GM18499 (cell line): ENCODE data around the gene CCDC174.
A peak's percentile ranks its signal among the peaks of the same experiment; 100 is the strongest.
"Not testable (repeated sequence)": the region's sequence is repeated elsewhere in the genome, so short reads cannot be mapped to it uniquely, and the experiment has no call there.

ENCODE experiments used
- ATAC-seq: cut with Tn5 transposase; IDR thresholded peaks from one replicate; pipeline ENCODE4 v1.9.1; 2021; ENCODE audit warnings: moderate number of reproducible peaks; ENCODE audit not compliant: insufficient read depth, unreplicated experiment

Gene CCDC174

DNA sequence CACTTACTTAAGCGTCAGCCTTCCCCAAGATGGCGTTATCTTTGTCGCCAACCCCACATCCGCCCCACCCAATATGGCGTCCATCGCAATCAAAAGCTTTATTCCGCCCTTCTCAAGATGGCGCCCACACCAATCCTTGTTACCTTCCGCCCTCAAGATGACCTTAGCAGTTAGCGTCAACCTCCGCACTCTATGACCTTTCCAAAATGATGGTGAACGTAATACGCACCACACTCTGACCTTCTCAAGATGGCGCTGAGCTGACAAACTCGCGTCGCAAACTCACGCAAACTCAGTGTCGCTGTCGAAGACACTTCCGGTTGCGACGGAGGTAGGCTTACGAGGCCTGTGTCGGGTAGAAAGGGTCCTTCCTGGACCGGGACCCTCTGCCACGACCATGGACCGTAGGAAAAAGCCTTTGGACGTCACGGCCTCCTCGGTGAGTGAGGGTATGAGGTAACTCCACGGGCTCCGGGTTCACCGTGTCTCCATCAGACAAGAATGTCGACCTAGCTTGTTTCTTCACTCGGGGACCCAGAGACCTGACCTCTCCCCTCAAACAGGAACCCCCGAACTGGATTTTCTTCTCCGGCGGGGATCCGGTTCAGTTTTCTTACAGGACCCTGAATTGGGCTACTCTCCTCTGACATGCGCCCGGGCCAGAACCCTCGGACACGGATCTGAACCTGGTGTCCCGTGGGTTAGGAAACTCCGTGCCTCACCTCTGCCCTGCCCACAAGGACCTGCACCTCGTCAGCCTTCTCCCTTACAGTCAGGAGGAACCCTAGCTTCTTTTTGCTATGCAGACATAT lies at the start of gene CCDC174:
CCDC174 (plus strand) TSS at position 323 of the 812 bp plus-strand sequence; CDS start at position 398, 75 bp downstream.
- ATAC-seq, result peak; percentile 98

DNA sequence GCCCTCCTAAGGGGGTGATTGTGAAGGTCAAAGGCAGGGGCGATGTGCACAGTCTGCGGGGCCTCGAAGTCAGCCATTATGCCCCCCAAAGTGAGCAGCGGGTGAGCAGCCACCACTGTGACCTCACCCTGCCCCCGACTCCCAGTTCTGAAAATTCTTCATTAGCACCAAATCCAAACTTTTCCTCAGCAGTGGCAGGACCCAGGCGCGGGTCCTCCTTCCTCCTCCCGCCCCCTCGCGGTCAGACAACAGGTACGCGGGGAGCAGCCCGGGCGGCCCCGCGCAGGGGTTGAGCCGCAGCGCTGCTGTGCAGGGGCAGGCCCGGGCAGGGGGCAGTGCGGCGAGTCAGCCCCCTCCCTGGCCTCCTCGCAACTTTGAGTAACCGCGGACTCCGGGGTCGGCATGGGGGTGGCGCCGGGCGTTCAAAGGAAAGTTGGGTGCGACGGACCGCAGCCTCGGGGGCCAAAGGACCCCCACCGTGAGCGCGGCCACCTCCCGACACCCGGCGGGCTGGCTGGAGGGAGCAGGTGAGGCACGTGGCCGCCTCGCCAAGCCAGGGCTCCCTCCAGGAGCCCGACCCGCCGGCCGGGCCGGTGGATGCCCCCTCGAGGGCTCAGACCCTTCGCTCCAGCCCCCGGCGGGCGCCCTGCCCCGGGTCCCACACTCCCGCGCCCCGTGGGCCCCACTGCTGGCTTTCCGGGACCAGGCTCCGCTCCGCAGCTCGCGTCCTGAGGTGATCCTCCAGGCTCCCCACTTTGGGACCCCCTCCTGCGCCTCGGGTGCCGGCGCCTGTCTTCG lies 49.4 kb upstream of the CCDC174 start:
- no peak for ATAC-seq

DNA sequence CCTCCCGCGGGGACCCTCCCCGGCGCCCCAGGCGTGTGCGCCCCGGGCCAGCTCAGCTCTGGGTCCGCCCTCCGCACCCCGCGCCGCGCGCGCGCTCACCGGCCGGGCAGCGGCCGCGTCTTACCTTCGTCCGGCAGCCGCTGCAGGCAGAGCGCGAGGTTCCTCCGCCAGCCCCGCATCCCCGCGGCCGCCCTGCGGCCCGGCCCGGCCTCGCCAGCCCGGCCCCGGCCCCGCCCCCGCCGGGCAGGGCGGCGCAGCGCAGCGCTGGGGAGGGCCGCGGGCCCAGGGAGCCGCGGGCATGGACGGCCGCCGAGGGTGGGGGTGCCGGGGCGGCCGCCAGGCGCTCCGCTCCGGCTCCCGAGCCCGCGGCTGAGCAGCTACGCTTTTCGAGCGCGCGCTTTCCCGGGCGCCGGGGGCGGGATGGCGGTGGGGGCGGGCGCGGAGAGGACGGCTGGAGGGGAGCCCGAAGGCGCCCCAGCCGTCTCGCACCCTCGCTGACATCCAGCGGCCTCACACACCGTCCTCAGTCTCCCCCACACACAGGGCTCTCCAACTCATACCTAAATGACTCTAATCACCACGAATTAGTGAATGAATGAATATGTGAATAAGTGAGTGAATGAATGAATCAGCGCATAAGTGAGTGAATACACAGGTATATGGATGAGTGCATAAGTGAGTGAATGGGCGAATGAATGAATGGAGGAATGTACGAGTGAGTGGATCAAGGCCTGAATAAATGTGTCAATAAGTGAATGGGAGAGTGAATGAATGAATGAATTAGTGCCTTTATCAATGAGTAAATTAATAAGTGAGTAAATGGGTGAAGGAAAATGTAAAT lies 48.5 kb upstream of the CCDC174 start:
- ATAC-seq, result no peak

DNA sequence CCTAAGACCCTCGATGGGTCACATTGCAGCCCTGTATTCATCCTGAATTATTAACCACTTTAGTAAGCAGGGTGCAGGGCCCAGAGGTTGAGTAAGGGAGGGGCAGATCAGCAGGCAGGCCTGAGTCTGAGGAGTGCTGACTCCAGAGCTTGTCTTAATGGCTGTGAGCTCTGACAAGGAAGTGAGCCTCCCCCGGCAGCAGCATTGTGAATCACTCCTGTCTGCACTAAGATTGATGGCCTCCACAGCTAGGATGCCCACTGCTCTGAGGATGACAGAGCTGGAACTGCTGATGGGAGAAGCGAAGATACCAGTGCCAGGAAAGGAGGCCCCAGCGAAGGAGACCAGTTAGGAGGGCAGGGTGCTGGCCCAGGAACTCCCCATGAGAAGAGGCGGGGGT lies 46.5 kb upstream of the CCDC174 start:
- ATAC-seq, result no peak

DNA sequence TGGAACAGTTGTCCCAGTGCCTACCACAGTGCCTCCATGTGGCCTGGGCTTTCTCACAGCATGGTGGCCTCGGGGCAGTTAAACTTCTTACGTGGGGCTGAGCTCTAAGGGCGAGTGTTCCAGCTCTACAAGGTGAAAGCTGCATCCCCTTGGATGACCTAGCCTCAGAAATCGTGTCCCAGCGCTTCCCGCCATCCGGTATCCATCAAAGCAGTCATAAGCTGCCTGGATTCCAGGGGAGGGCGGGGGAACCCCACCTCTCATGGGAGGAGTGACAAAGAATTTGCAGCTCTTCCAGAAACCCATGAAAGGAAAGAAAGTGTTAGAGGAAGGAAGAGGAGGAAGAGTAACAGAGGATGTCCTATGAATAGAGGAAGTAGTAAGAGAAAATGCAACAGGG lies 45.8 kb upstream of the CCDC174 start:
- ATAC-seq, result no peak

DNA sequence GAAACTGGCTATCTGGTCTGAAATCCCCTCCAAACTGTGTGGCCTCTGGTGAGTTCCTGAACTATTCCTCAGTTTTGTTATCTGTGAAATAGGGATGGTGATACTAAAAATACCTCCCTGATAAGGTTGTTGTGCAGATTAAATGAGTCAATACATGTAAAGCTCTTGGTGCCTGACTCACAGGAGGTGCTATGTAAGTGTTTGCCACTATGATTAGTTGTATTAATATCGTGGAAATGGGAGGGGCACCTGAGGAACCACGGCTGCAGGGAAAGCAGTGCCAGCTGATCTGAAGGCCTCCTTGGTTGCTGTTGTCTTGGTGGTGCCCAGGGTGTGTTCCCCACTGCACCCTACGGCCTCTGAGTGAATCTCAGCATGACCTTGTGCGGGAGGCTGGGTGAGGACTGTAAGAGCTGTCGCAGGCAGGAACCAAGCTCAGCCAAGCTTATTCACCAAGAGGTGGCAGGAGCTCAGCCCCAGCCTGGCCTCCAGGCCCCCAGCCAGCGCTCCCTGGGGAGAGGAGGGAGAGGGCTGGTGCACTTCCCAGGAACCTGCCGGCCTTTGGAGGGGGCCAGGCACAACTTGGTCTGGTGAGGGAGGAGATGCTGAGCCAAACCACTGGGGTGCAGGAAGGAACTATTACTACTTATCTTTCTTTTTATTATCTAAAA lies 44.8 kb upstream of the CCDC174 start:
- no peak for ATAC-seq

DNA sequence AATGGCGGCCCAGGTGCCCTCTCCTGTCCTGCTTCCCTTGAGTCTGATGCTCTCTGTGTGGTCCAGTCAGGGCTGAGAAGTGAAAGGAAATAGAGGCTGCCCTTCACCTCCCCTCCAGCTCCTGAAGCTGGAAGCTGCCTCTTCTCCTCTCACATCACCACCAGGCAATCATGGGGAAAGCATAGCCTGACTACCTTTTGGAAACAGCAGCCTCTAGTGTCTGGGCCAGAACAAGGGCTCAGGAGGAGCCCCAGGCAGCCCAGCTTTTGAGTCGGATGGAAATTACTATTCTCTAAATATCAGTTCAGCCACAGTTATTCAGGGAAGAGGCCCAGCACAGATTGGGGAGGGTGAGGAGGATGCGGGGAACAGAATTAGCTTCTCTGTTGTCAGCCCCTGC lies 43.3 kb upstream of the CCDC174 start:
- ATAC-seq, result no peak

DNA sequence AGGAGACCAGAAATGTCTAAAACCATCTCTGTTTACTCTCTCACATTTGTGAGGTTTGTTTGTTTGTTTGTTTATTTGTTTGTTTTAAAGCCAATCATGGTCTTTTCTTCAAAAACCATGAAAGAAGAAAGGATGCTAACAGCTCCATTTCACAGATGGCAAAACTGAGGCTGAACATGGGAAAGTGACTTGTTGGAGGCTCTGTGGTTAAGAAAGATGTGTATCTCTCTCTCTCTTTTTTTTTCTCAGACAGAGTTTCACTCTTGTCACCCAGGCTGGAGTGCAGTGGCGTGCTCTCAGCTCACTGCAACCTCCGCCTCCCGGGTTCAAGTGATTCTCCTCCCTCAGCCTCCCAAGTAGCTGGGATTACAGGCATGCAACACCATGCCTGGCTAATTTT lies 42.5 kb upstream of the CCDC174 start:
- not testable (repeated sequence) for ATAC-seq

DNA sequence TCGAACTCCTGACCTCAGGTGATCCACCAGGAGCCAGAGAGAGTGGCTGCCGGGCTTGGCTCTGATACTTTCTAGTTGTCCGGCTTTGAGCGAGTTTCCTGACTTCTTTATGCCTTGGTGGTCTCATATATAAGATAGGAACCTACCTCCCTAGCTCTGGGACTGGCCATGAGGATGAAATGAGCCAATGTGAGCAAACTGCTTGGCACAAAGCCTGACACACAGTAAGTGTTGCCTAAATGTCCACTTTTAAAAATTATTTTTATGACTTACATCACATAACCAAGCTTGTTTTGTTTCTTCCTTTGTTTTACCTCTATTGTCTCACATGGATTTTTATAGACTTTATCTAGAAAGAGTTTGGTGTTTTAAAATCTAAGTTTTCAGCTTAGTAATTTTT lies 42.1 kb upstream of the CCDC174 start:
- no peak for ATAC-seq

DNA sequence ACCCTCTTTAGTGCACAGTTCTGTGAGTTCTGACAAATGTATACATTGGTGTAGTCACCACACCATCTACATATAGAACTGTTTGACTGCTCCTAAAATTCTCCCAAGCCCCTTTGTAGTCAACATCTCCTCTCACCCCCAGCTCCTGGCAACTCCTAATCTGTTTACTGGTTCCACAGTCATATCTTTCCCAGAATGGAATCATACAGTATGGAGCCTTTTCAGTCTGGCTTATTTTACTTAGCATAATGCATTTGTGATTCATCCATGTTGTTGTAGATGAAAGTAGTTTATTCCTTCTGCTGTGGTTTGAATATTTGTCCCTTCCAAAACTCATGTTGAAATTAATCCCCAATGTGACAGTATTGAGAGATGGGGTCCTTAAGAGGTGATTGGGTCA lies 41.6 kb upstream of the CCDC174 start:
- ATAC-seq, result no peak

DNA sequence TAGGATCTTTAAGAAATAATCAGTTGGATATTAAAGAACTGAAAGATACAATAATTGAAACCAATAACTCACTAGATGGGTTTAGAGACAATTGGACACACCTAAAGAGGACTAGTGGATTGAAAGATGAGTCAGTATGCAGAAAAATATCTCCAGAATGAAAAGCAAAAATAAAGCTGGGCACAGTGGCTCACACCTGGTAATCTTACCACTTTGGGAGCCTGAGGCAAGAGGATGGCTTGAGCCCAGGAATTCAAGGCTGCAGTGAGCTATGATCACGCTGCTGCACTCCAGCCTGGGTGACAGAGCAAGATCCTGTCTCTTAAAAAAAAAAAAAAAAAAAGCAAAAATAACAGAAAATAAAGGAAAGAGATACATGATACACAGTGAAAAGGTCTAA lies 37.4 kb upstream of the CCDC174 start:
- ATAC-seq, result no peak

DNA sequence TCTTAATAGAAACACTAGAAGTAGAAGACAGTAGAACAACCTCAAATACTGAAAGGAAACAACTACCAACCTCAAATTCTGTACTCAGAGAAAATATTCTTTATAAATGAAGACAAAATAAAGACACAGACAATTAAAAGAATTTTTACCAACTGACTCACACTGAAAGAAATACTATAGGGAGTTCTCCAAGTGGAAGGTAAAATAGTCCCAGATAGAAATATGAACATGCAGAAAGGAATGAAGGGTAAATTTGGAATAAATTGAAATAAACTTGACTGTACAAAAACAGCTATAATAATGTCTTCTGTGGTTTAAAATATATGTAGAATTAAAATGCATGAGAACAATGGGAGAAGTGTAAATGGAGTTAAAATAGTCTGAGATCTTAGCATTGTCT lies 36.7 kb upstream of the CCDC174 start:
- ATAC-seq, result no peak

DNA sequence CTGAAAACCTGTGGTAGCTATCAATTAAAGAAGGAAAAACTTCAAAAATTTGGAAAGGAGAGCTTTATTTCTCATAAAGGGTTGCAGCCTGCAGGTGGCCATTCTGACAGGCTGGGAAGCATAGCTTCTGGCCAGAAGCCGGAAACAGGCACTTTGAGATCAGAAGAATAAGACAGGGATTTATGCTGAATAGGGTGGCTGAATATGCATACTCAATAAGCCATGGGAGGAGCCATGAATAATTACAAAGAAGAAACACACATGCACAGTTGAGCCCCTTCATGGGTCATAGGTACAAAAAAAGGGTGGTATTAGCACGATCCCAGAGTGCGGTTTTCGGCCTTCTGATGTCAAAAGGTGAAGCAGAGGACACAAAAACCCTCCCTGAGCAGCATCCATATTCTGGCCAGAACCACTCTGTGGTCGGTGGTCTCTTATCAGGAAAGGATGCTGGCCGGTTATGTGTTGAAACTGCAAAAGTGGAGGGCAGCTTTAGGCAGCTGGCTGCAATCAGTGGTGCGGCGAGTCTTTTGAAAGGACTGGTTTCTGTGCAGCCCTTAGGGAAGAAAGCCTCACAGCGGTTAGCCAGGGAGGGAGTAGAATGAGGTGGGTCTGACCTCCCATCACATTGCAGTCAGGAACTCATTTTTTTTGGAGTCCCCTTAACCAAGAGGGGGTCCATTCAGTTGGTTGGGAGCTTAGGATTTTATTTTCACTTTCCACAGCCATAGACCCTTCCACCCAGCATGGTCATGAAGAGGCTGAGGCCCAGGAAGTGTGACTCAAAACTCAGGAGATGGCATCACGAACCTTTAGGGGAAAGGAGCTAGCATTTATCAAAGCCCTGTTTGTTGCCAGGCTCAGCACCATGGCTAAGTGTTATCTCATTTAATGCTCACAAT lies 34.7 kb upstream of the CCDC174 start:
- ATAC-seq, result no peak

DNA sequence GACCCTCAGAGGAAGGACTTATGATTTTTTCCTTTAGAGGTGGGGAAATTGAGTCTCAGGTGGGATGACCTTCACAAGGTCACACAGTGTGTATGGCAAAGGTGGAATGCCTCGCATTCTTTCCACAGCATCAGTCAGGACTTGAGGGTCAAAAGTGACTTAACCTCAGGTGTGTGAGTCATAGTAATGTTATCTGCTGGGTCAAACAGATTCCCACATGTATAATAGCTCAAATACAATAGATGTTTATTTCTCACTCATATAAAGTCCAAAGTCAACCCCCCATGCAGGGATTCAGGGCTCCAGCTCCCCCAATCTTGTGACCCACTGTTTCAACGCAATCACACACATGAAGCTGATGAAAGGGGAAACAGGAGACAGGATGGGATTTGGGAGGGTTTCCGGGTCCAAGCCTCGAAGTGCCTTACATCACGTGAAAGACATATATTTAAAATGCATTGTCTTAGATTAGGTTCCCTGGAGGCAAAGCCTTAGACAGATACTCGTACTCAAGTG lies 34.0 kb upstream of the CCDC174 start:
- no peak for ATAC-seq

DNA sequence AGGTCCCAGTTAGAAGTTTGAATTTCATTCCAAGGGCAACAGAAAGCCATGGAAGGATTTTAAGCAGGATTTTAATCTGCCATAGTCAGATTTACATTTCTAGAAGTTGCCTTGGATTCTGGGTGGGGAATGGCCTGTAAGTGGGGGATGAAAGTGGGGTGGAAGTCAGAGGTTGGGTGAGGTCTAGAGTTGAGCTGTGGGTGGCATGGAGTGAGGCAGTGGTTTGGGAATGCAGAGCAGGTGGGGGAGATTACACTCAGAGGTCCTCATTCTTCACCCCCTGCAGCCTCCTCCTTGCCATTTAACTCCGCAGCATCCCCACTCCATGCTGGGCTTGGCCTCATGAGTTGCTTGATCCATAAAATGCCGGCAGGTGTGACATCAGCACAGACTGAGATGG lies 32.0 kb upstream of the CCDC174 start:
- no peak for ATAC-seq

DNA sequence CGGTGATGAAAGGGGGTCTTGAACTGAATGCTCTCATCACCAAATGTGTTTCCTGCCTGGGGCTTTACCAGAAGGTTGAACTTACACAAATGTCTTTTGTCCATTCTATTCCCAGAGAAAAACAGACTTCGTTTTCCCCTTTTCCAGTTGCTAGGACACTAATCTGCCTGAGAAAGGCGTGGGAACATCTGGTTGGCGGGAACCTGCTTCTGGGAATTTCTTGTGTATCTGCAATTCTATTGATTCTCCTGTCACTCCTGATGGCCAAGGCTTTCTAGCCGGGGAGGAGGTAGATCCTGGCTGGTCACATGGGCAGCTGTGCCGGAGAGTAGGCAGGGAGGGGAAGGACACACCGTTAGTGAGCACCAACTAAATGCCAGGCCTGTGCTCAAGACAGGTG lies 31.1 kb upstream of the CCDC174 start:
- no peak for ATAC-seq

DNA sequence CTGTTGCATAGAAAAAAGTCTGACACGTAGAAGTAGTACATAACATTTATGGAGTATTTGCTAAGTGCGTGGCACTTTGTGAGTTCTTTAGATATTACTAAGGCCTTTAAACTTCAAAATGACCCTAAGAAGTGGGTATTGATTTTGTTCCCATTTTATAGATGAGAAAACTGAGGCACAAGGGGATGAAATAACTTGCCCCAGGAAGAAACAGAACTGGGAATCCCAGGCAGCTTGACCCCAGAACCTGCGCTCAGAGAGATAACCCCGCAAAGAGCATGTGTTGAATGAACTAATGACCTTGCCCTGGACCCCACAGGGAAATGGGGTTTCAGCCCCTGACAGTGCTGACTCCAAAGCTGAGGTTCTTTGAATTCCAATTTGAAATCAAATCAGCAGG lies 30.5 kb upstream of the CCDC174 start:
- no peak for ATAC-seq

DNA sequence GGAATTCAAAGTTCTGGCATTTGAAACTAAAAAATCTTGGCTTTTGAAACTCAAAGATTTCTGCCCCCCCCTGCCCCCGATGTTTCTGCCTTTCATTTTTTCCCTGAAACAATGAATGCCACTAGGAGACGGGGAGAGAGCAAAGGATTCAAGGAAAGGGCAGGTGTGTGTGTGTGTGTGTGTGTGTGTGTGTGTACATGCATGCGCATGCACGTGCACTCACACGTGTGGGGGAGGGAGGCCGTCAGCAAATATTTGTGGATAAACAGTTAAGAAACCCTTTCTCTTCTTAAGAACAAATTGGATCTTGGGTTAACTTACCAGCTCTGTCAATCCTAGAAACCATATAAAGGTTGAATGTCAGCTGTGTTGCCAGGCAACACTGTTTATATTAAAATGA lies 29.2 kb upstream of the CCDC174 start:
- no peak for ATAC-seq

DNA sequence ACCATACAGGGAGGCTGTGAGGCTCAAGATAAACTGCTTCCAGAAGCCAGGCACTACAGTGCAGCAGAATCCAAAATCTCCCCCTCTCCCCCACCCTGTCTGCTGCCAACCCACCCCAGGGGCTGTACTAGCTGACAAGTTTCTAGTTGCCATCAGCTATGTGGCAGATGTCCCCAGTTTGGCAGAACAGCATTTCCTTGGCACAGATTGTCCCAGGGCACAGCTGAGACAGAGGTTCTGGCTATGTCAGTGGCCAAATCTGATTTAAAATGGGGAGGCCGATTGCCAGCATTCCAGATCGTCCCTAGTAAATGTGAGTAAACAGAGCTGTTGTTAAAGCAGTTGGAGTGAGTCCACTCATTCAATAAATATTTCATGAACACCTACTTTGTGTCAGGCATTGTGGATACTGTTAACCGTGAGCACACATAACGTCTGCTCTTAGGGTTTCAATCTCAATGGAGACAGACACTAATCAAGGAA lies 28.0 kb upstream of the CCDC174 start:
- ATAC-seq, result no peak
